Activated CD4-positive, CD25-positive, alpha-beta regulatory T cell (primary cell): Measurements from ENCODE around the gene AAGAB.
"Not testable (repeated sequence)": the region's sequence is repeated elsewhere in the genome, so short reads cannot be mapped to it uniquely, and the experiment has no call there.

ENCODE experiments used
- DNase-seq, 4 experiments: peaks; one replicate each; lab custom pipeline; 2025; lab: John Stamatoyannopoulos, UW

The AAGAB gene

GRCh38 chr15:67254238-67255175, at the start of gene AAGAB, which contains the start of gene IQCH:
TSS of gene AAGAB (minus strand) at chr15:67254661. CDS start at chr15:67254631, 30 bp downstream.
TSS of gene IQCH (plus strand) at chr15:67254786. CDS start at chr15:67254897, 111 bp downstream.
- peak; percentile 96 to 97 (median 97) for DNase-seq

- no peak for DNase-seq
Observed at GRCh38 chr15:67303490-67304363, 49.3 kb upstream of the AAGAB start.

GRCh38 chr15:67300266-67301025, 46.0 kb upstream of the AAGAB start:
- DNase-seq = no peak

GRCh38 chr15:67296684-67297083, 42.2 kb upstream of the AAGAB start:
- no peak for DNase-seq

- DNase-seq = no peak
Observed at GRCh38 chr15:67296188-67296587, 41.7 kb upstream of the AAGAB start.

GRCh38 chr15:67290319-67290718, 35.9 kb upstream of the AAGAB start:
- DNase-seq = no peak

GRCh38 chr15:67286400-67286799, 31.9 kb upstream of the AAGAB start:
- DNase-seq = not testable (repeated sequence)

- not testable (repeated sequence) for DNase-seq
Observed at GRCh38 chr15:67285625-67286024, 31.2 kb upstream of the AAGAB start.

- no peak for DNase-seq
Observed at GRCh38 chr15:67281714-67282113, 27.3 kb upstream of the AAGAB start.

GRCh38 chr15:67280217-67280616, 25.8 kb upstream of the AAGAB start:
- no peak for DNase-seq

GRCh38 chr15:67276666-67277065, 22.2 kb upstream of the AAGAB start:
- no peak for DNase-seq

- no peak for DNase-seq
Observed at GRCh38 chr15:67274236-67274635, 19.8 kb upstream of the AAGAB start.

GRCh38 chr15:67267951-67268941, 13.8 kb upstream of the AAGAB start:
- DNase-seq = no peak

- DNase-seq = no peak
Observed at GRCh38 chr15:67267440-67267839, 13.0 kb upstream of the AAGAB start.

- no peak for DNase-seq
Observed at GRCh38 chr15:67266870-67267269, 12.4 kb upstream of the AAGAB start.

GRCh38 chr15:67259806-67260205, 5.3 kb upstream of the AAGAB start:
- no peak for DNase-seq

GRCh38 chr15:67259379-67259778, 4.9 kb upstream of the AAGAB start:
- DNase-seq = no peak

- not testable (repeated sequence) for DNase-seq
Observed at GRCh38 chr15:67258412-67258811, 4.0 kb upstream of the AAGAB start.

- DNase-seq = no peak
Observed at GRCh38 chr15:67256051-67256450, 1.6 kb upstream of the AAGAB start.

GRCh38 chr15:67253549-67254237, 768 bp downstream of the AAGAB start:
- DNase-seq = no peak
